GM18909 (cell line): ENCODE results near the gene NSUN6.

Source experiments
- ATAC-seq: cut with Tn5 transposase; IDR thresholded peaks from one replicate; pipeline ENCODE4 v1.9.1; 2021; ENCODE audit warnings: mild to moderate bottlenecking; ENCODE audit not compliant: unreplicated experiment, poor library complexity

The NSUN6 gene

DNA sequence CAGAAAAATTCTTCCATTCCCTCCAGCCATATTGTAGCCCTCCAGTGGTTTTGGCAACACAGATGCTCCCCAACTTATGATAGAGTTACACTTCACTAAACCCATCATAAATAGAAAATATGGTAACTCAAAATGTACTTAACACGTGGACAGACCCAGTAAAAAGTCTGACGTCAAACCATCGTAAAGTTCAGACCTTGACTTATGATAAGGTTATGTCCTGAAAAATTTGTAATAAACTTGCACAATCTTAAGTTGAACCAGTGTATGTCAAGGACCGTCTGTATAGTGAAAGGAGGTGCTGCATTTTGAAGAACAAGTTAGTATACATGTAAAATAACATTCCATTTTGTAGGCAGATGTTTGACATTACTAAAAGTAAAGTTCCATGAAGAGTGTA, 142.8 kb downstream of the NSUN6 start:
- ATAC-seq, result no peak

DNA sequence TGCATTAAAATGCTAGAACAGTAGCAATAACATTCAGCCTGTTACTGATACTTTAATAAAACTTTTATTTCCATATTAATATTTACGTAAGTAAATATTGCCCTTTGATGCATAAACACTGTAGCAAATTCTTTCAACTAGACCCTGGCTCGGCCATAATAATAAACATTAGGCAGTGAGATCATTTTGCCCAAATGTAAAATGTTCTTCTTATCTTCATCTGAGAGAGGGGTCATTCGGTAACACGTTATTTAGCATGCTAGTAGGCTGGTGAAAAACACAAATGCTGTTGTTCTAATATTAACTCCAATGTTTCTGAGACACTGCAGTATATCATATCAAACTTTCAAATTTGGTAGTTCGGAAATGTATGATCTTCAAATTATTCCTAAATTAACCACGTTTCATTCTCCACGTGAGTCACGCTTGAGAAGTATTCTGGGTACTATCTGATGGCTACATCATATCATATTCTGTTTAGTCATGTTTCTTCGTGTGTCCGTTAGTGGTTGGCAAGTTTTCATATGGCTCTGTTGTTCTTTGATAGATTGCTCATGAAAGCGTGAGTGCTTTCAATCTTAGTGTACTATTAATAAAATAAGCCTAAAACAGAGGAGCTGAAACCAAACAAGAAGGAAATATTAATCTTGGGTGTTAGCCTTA, 145.8 kb downstream of the NSUN6 start:
- ATAC-seq, result no peak

DNA sequence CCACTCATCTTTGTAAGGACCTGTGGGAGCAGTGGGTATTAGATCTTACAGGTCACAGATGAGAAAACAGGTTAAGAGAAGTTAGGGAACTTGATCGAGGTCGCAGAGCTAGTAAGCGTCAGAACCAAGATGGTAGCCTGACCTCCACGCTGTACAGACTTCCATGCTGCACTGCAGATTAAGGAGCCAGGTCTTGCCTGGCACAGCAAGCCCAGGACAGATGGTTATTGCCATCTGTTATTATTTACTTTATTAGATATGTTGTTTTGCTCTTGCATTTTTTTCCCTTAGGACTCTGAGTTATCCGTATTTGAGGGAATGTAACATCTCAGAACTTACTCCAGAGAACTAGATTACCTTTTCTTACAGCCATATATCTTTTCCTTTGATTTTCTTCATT, 147.2 kb downstream of the NSUN6 start:
- no peak for ATAC-seq

DNA sequence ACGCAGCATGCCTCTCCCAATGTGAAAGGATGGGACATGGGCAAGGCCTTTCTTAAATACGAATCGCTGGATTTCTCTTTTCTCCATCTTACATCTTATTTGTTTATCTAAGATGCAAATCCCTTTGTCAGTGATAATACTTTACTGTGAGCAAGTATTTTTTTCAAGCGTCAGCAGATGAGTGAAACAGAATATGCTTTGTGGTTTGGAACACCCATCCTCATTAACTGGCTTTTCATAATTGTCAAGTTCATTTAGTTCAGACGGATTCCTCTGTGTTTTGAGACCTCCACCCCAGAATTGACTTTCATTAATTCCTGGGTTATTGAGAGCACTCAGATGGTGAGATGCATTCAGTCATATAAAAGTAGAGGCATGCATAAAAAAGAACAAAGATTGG, 149.8 kb downstream of the NSUN6 start:
- no peak for ATAC-seq

GRCh38 chr10:18501198-18501597, 150.2 kb downstream of the NSUN6 start:
- ATAC-seq, result peak; percentile 93

DNA sequence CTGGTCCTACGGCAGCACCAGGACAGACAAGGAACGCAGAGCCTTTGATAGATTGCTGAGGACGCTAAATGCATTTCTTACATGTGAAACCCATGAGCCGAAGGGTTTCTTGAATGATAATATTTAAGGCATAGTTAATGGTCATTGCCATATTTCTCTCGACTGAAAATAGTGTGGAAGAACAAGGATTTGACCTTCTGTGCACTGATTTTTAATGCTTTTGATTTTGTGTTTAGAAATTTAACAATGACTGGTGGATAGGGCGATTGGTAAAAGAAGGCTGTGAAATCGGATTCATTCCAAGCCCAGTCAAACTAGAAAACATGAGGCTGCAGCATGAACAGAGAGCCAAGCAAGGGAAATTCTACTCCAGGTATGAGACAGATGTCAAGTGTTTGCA, 150.8 kb downstream of the NSUN6 start:
- no peak for ATAC-seq

- no peak for ATAC-seq
Measured at GRCh38 chr10:18498998-18499397, 152.4 kb downstream of the NSUN6 start.

GRCh38 chr10:18497806-18498369, 153.5 kb downstream of the NSUN6 start:
- no peak for ATAC-seq
